ENCODE data around the gene CRYBG2.

Gene CRYBG2

GRCh38 chr1:26370591-26371382, 16.9 kb upstream of the CRYBG2 start:
- no peak for DNase-seq

- DNase-seq: no peak
These were observed 14.6 kb upstream of the CRYBG2 start for GRCh38 chr1:26368486-26368885.

- DNase-seq: no peak
These were observed 14.1 kb upstream of the CRYBG2 start for GRCh38 chr1:26368006-26368405.

GRCh38 chr1:26367441-26367840, 13.5 kb upstream of the CRYBG2 start:
- DNase-seq: no peak

- DNase-seq: no peak
These were observed 11.0 kb upstream of the CRYBG2 start for GRCh38 chr1:26364956-26365355.

GRCh38 chr1:26363549-26364448, 9.9 kb upstream of the CRYBG2 start:
- peak; percentile 75 for DNase-seq

- no peak for DNase-seq
These were observed 8.4 kb upstream of the CRYBG2 start for GRCh38 chr1:26362331-26362730.

GRCh38 chr1:26361605-26362122, 7.7 kb upstream of the CRYBG2 start:
- DNase-seq: no peak

- DNase-seq: no peak
These were observed 7.1 kb upstream of the CRYBG2 start for GRCh38 chr1:26360807-26361604.

- no peak for DNase-seq
These were observed 6.3 kb upstream of the CRYBG2 start for GRCh38 chr1:26359981-26360806.

- no peak for DNase-seq
These were observed 4.8 kb upstream of the CRYBG2 start for GRCh38 chr1:26358411-26359384.

GRCh38 chr1:26357121-26357602, 3.2 kb upstream of the CRYBG2 start:
- DNase-seq: no peak

- no peak for DNase-seq
These were observed 2.2 kb upstream of the CRYBG2 start for GRCh38 chr1:26356106-26356505.

GRCh38 chr1:26354972-26355371, 1.0 kb upstream of the CRYBG2 start:
- DNase-seq: no peak

- DNase-seq: no peak
These were observed 595 bp downstream of the CRYBG2 start for GRCh38 chr1:26353210-26353859.

GRCh38 chr1:26352338-26352679, 1.6 kb downstream of the CRYBG2 start:
- no peak for DNase-seq

- peak; percentile 79 for DNase-seq
These were observed 2.2 kb downstream of the CRYBG2 start for GRCh38 chr1:26351590-26352337.

- DNase-seq: peak; percentile 84
These were observed 3.0 kb downstream of the CRYBG2 start for GRCh38 chr1:26350701-26351589.

Data from EL (cell line).